Nephron (organoid): ENCODE results near the gene CHSY1.

Experiments
- H3K27ac Mint-ChIP-seq, 3 experiments: 2 replicates each; pipeline ENCODE4 v1.8.0; 2020; ENCODE audit warnings: mixed read lengths in 3 of 3, mild to moderate bottlenecking in 2 of 3, moderate library complexity in 1 of 3
- H3K27me3 Mint-ChIP-seq: 2 replicates; pipeline ENCODE4 v1.8.0; 2021; ENCODE audit warnings: low read depth, mild to moderate bottlenecking, moderate library complexity, mixed read lengths
- H3K36me3 Mint-ChIP-seq: 2 replicates; pipeline ENCODE4 v1.8.0; 2020; ENCODE audit warnings: low read depth, mixed read lengths
- H3K4me1 Mint-ChIP-seq: 2 replicates; pipeline ENCODE4 v1.8.0; 2020; ENCODE audit warnings: mixed read lengths
- H3K4me3 Mint-ChIP-seq, 3 experiments: 2 replicates each; pipeline ENCODE4 v1.8.0; 2020; ENCODE audit warnings: mild to moderate bottlenecking in 3 of 3, mixed read lengths in 3 of 3, moderate library complexity in 2 of 3
- H3K9me3 Mint-ChIP-seq: 2 replicates; pipeline ENCODE4 v1.8.0; 2020; ENCODE audit warnings: mixed read lengths
- CTCF ChIP-seq, 3 experiments: fragments of 200-600 bp; sonication (generic); IDR thresholded peaks; one replicate each; pipeline ENCODE4 v1.5.0; 2021; ENCODE audit warnings: antibody characterized with exemption in 3 of 3; ENCODE audit not compliant: unreplicated experiment in 3 of 3

CHSY1 gene

GRCh38 chr15:101159936-101160815 lies 91.7 kb downstream of the CHSY1 start:
- H3K4me3 Mint-ChIP-seq: no peak overlapping the region
- peaks cover 16% of the 10 kb centered on the region for H3K9me3 Mint-ChIP-seq
- H3K36me3 Mint-ChIP-seq: peaks cover 6% of the 10 kb centered on the region
- peaks cover 3% of the 10 kb centered on the region for H3K27me3 Mint-ChIP-seq
- peak overlapping the region; percentile 1 to 58 (median 57) for H3K27ac Mint-ChIP-seq
- TF ChIP-seq CTCF (IDR thresholded peaks at IDR 0.05; ENCODE audit: unreplicated experiment in 3 of 3): no peak
- peaks cover 38% of the 10 kb centered on the region for H3K4me1 Mint-ChIP-seq

- peaks cover 4% of the 10 kb centered on the region for H3K36me3 Mint-ChIP-seq
- no peak overlapping the region for H3K4me3 Mint-ChIP-seq
- peaks cover 10% of the 10 kb centered on the region for H3K9me3 Mint-ChIP-seq
- no peak for TF ChIP-seq CTCF (IDR thresholded peaks at IDR 0.05; ENCODE audit: unreplicated experiment in 3 of 3)
- H3K4me1 Mint-ChIP-seq: peaks cover 38% of the 10 kb centered on the region
- H3K27me3 Mint-ChIP-seq: peaks cover 3% of the 10 kb centered on the region
- H3K27ac Mint-ChIP-seq: peak overlapping the region; percentile 36 to 58 (median 54)
These were observed 92.5 kb downstream of the CHSY1 start for GRCh38 chr15:101159096-101159935.

- Mint-ChIP-seq H3K36me3 (no peaks in the 10 kb centered on the region), H3K4me1 (peaks cover 38% of the 10 kb centered on the region), H3K9me3 (peaks cover 6% of the 10 kb centered on the region), H3K27ac (peak overlapping the region in 1 of 3 experiments; percentile 58), H3K4me3 (no peak overlapping the region), H3K27me3 (peaks cover 8% of the 10 kb centered on the region)
- no peak for TF ChIP-seq CTCF (IDR thresholded peaks at IDR 0.05; ENCODE audit: unreplicated experiment in 3 of 3)
These were observed 93.4 kb downstream of the CHSY1 start for GRCh38 chr15:101158166-101159095.

- Mint-ChIP-seq H3K27ac (no peak overlapping the region), H3K27me3 (peaks cover 8% of the 10 kb centered on the region), H3K9me3 (peaks cover 6% of the 10 kb centered on the region), H3K4me1 (peaks cover 36% of the 10 kb centered on the region), H3K36me3 (no peaks in the 10 kb centered on the region), H3K4me3 (no peak overlapping the region)
- no peak for TF ChIP-seq CTCF (IDR thresholded peaks at IDR 0.05; ENCODE audit: unreplicated experiment in 3 of 3)
These were observed 94.1 kb downstream of the CHSY1 start for GRCh38 chr15:101157721-101158120.

- peak overlapping the region in 1 of 3 experiments; percentile 46 for H3K27ac Mint-ChIP-seq
- peaks cover 8% of the 10 kb centered on the region for H3K27me3 Mint-ChIP-seq
- TF ChIP-seq CTCF (IDR thresholded peaks at IDR 0.05; ENCODE audit: unreplicated experiment in 3 of 3): no peak
- H3K9me3 Mint-ChIP-seq: peaks cover 6% of the 10 kb centered on the region
- no peaks in the 10 kb centered on the region for H3K36me3 Mint-ChIP-seq
- H3K4me3 Mint-ChIP-seq: no peak overlapping the region
- peaks cover 25% of the 10 kb centered on the region for H3K4me1 Mint-ChIP-seq
These were observed 95.2 kb downstream of the CHSY1 start for GRCh38 chr15:101156509-101157159.
